ENCODE results near the gene SRSF3.
"Not testable (repeated sequence)": the region's sequence is repeated elsewhere in the genome, so short reads cannot be mapped to it uniquely, and the experiment has no call there.

SRSF3 gene

DNA sequence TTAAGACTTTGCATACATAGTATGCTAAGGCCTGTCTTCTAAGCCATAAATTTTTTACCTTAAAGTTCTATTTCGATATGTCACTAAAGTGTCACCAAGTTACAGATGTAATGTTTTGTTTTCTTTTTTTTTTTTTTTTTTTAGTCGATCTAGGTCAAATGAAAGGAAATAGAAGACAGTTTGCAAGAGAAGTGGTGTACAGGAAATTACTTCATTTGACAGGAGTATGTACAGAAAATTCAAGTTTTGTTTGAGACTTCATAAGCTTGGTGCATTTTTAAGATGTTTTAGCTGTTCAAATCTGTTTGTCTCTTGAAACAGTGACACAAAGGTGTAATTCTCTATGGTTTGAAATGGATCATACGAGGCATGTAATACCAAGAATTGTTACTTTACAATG is 7.7 kb downstream of the SRSF3 start:
- peak overlapping the region; percentile 95 for H3K27ac ChIP-seq
- not testable (repeated sequence) for DNase-seq (ENCODE audit: low read depth, low spot score)

DNA sequence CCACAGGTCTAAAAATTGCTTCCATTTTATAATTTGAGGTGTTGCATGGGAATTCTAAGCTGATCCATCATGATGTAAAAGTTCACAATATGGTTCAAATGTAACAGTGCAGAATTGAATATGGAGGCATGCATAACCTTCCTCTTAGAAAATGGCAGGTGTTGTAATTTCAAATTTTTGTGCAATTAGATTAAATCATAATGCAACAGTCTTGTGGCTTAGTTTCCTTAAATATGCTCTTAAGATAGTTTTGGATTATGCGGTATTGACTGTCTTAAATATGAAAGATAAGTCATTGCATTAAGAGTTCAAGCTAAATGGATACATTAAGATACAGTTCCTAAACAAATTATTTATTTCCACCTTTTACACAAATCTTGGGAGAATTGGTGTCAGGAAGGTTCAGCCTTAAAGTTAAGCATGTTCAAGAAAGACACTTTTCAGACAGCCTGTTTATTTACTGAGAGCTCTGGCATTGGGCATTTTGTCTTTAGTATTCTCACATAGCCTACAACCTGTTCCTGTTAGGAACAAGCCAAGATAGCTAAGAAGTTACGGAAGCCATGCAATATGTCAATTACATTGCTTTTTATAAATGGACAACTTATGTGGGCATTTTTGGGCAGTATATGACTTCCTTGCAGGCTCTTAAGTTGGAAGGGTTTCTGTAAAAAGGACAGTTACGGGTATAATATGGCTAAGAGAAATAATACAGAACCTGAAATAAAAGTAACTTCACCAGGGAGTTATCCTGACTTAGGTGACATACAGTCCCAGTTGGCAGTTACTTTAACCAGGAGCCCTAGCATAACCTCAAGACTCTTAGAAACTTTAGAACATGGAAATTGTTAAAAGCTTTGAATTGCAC is 9.3 kb downstream of the SRSF3 start:
- H3K27ac ChIP-seq, result peak overlapping the region; percentile 83
- no peak for DNase-seq (ENCODE audit: low read depth, low spot score)

DNA sequence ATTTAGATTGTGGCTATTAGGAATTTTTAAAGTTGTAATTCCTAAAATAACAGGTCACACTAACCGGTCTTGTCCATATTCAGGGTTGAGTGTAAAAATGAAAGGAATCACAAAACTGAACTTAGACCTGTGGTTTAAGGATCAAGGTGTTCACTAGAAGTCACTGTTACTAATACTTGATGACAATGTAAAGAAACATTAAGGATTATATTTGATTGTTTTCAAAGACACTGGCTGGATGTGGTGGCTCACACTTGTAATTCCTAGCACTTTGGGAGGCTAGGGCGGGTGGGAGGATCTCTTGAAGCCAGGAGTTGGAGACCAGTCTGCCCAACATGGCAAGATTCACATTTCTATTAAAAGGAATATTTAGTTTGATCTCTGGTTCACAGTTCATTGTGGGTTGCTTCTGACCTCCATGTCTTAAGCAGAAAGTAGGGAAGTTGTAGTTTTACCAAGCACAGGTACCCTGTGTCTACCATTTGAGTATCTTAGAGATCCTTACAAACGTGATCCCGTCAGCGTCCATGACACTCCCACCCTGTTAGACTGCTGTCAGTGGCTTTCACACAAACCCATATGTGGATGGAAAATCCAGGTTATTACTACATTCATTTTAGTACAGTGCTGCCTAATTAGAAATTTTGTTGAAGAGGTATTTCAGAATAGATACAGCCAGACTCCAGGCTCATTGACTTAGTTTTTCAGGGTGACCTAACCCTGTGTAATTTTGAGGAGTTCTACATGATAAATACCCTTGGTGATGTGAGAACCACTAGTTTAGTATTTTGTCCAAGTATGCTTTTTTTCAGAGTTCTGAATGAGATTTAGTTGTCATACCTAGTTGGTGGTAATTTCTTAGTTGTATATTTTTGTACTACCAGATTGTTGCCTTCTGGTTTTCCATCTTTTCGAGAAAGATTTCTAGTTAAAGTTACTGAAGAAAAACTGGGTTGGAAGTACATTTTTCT is 10.2 kb downstream of the SRSF3 start:
- peak overlapping the region; percentile 83 for H3K27ac ChIP-seq
- DNase-seq (ENCODE audit: low read depth, low spot score), result no peak

DNA sequence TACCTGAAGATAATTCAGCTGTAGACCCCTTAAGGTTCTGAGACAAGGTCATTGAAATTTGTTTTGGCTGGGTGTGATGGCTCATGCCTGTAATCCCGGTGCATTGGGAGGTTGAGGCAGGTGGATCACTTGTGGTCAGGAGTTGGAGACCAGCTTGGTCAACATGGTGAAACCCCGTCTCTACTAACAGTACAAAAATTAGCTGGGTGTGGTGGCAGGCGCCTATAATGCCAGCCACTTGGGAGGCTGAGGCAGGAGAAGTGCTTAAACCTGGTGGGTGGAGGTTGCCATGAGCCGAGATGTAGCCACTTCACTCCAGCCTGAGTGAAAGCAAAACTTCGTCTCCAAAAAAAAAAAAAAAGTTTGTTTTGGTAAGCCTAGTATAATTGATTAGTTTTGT is 11.0 kb downstream of the SRSF3 start:
- peak overlapping the region; percentile 83 for H3K27ac ChIP-seq
- no peak for DNase-seq (ENCODE audit: low read depth, low spot score)

DNA sequence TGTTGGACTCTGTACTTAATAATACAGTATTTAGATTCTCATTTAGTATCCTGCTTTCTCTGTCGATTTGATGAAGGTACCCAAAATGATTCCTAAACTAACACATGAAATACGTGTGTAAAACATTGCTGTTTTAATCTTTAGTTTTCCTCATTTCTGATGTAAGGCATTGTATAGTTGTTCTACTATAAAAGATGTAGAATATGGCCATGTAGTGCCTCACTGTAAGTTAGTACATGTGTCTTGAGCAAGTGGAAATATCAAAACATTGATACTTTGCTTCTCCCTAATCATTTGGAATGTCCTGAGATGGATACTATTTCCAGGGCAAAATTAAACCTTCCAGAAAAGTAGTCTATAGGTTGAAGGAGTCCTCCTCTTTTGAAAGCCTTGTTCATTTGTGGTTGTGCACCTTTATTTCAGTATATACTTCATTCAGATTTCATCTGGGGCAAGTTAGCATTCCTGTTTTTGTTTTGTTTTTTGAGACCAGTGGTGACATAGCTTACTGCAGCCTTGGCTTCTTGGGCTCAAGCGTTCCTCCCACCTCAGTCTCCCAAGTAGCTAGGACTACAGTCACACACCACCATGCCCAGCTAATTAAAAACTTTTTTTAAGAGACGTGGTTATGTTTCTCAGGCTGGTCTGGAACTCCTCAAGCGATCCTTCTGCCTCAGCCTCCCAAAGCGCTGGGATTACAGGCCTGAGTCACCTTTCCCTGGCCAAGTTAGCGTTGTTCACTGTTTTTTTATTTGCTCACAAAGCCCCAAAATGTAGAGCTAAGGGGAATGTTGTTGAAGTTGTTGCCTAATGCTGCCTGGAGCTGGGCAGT is 11.6 kb downstream of the SRSF3 start:
- no peak for DNase-seq (ENCODE audit: low read depth, low spot score)
- H3K27ac ChIP-seq, result peak overlapping the region; percentile 83

DNA sequence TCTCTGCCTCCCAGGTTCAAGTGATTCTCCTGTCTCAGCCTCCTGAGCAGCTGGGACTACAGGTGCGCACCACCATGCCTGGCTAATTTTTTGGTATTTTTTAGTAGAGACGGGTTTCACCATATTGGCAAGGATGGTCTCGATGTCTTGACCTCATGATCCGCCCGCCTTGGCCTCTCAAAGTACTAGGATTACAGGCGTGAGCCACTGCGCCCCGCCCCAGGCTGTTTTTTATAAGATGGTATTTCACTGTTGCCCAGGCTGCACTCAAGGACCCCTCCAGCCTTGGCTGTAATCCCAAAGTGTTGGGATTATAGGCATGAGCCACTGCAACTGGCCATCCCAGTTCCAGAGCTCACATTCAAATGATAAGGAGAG is 13.1 kb downstream of the SRSF3 start:
- H3K27ac ChIP-seq, result peak overlapping the region; percentile 83
- not testable (repeated sequence) for DNase-seq (ENCODE audit: low read depth, low spot score)

DNA sequence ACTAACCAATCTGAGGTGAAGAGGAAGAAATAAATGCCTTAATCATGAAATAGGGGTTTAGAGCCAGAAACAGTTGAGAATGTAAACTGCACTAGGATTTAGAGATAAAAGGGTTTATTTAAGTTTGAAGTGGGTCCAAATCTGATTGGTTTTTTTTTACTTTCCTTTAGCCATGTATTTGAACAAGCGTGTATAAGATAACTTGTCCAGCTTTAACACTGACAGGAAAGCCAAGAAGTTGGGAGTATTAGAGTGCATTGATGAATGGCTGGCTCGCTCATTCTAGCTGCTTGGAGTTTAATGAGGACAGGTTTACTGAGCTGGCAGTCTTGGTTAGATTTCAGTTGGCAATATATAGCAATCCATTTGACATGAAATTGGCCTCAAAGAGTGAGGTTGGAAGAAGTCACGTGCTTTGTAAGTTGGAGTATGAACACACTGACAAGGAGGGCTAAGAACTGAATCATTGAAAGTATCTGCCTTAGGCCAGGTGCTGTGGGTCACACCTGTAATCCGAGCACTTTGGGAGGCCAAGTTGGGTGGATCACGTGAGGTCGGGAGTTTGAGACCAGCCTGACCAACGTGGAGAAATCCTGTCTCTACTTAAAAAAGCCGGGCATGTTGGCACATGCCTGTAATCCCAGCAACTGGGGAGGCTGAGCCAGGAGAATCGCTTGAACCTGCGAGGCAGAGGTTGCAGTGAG is 13.7 kb downstream of the SRSF3 start:
- peak overlapping the region; percentile 83 for H3K27ac ChIP-seq
- DNase-seq (ENCODE audit: low read depth, low spot score), result peak; percentile 61

DNA sequence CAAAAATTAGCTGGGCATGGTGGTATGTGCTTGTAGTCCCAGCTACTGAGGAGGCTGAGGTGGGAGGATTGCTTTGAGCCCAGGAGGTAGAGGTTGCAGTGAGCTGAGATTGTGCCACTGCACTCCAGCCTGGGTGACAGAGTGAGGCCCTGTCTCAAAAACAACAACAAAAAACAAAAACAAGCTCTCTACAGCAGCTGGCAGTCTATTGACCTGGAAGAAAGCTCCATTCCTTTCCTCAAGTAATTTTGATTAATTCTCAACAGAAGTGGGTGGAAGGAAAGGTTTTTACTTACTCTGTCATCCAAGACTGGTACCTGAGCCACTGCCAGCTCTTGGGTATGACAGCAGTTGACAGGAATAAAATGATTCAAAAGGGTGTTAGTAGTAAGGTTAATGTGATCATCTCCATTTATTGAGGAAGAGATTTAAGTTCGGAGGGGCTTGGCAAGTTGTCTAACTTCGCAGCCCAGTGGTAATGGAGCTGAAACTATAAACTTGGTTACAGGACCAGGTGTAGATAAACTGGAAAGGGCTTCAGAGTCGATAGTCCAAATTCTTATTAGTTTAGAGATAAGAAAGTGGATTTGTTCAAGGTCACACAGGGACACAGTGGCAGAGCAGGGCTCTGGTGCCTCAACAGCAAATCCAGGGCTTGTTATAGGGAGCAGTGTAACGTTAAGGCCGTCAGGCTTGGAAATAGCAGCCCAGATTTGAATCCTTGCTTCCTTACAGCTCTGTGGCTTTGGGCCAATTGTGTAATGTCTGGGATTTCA is 14.8 kb downstream of the SRSF3 start:
- DNase-seq (ENCODE audit: low read depth, low spot score), result no peak
- peak overlapping the region; percentile 83 for H3K27ac ChIP-seq

DNA sequence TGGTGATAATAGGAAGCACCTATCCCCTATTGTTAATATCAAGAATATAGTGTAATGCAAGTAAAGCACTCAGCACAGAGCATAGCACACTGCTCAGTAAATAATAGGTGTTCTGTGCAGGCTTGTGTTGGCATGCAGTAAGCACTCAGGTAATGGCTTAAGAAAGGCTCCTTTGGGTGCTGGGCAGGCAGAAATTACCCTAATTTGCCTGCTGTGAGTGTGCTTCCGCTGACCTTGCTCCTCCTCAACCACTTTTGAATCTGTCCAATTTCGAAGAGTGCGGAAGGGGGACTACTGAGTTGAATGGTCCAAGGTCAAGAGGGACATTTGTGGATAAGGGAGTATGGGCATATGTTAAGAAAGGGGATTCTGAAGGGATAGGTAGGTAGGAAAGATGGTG is 15.4 kb downstream of the SRSF3 start:
- no peak for DNase-seq (ENCODE audit: low read depth, low spot score)
- peak overlapping the region; percentile 83 for H3K27ac ChIP-seq

DNA sequence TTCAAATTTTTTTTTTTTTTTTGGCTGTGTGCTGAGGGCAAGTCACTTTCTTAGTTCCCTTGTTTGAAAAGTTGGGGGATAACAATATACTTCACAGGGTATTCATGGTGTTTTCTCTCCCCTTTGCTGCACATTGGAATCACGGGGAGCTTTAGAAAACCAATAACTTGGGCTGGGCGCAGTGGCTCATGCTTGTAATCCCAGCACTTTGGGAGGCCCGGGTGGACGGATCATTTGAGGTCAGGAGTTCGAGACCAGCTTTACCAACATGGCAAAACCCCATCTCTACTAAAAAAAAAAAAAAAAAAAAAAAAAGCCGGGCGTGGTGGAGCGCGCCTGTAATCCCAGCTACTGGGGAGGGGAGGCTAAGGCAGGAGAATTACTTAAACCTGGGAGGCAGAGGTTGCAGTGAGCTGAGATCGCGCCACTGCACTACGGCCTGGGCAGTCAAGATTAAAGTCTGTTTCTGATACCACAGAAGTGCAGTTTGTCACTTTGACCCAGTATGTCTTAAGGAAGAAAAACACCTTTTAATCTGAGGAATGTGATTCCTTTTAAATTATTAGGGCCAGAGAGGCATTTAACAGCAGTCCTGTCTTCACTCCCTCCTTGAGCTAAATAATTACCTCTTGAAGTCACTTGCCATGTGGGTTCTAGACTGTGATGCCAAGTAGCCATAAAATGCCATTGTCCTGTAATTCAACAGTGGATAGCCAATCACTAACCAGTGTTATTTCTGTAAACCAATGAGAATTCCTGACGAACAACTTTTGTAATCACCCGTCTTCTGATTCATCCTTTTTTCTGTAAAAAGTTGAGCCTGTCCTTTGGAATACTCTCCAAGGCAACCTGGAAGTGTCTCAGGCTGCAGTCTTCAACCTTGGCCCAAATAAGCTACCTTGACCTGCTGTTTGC is 16.1 kb downstream of the SRSF3 start:
- peak overlapping the region; percentile 83 for H3K27ac ChIP-seq
- DNase-seq (ENCODE audit: low read depth, low spot score), result no peak

DNA sequence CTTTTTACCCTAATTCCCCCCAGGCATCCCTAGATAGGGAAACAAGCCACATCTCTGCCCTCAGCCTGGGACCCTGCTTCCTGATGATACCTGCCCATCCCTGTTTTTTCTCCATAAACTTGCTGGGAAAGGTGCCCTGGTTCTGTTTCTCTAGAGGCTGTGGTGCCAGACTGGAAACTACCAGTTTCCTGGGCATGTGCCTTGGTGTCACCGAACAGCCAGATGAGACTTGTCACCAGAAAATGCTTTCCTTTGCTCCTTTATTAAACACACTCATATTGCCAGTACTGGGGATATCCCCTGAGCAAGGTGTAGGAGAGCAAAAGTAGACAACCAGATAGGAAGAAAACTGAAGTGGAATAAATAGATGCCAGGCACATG is 16.8 kb downstream of the SRSF3 start:
- no peak for DNase-seq (ENCODE audit: low read depth, low spot score)
- peak overlapping the region; percentile 83 for H3K27ac ChIP-seq

DNA sequence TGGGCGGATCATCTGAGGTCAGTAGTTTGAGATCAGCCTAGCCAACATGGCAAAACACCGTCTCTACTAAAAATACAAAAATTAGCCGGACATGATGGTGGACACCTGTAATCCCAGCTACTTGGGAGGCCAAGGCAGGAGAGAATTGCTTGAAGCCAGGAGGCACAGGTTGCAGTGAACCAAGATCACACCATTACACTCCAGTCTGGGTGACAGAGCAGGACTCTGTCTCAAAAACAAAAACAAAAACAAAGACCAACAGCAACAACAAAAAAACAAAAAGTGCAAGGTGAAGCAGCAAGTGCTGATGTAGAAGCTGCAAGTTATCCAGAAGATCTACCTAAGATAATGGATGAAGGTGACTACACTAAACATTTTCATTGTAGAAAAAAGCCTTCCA is 17.5 kb downstream of the SRSF3 start:
- not testable (repeated sequence) for DNase-seq (ENCODE audit: low read depth, low spot score)
- H3K27ac ChIP-seq, result peak overlapping the region; percentile 83

DNA sequence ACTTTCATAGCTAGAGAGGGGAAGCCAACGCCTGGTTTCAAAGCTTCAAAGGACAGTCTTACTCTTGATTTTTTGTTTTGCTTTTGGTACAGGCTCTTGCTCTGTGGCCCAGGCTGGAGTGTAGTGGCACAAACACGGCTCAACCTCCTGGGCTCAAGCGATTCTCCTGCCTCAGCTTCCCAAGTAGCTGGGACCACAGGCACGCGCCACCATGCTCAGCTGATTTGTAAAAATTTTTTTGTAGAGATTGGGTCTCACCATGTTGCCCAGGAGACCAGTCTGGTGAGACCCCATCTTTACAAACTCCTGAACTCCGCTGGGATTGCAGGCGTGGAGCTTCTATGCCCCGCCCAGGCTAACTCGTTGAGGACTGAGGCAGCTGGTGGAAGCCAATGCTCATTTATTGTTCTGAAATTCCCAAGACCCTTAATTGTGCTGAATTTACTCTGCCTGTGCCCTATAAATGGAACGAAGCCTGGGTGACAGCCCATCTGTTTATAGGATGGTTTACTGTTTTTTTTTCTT is 18.0 kb downstream of the SRSF3 start:
- no peak for DNase-seq (ENCODE audit: low read depth, low spot score)
- H3K27ac ChIP-seq, result no peak overlapping the region

DNA sequence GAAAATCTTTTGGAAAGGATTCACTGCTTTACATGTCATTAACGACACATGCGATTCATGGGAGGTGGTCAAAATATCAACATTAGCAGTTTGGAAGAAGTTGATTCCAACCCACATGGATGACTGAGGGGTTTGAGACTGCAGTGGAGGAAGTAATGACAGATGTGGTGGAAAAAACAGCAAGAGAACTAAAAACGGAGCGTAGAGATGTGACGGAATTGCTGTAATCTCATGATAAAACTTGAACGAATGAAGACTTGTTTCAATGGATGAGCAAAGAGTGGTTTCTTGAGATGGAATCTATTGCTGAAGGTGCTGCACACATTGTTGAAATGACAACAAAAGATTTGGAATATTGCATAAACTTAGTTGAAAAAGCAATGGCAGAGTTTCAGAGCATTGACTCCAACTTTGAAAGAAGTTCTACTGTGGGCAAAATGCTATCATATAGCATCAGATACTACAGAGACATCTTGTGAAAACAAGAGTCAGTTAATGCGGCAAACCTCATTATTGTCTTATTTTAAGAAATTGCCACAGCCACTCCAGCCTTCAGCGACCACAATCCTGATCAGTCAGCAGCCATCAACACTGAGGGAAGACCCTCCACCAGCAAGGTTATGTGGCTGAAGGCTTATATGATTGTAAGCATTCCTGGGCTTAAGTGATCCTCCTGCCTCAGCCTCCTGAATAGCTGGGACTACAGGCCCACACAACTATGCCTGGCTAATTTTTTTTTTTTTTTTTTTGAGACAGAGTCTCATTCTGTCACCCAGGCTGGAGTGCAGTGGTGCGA is 19.2 kb downstream of the SRSF3 start:
- no peak for DNase-seq (ENCODE audit: low read depth, low spot score)
- no peak overlapping the region for H3K27ac ChIP-seq

DNA sequence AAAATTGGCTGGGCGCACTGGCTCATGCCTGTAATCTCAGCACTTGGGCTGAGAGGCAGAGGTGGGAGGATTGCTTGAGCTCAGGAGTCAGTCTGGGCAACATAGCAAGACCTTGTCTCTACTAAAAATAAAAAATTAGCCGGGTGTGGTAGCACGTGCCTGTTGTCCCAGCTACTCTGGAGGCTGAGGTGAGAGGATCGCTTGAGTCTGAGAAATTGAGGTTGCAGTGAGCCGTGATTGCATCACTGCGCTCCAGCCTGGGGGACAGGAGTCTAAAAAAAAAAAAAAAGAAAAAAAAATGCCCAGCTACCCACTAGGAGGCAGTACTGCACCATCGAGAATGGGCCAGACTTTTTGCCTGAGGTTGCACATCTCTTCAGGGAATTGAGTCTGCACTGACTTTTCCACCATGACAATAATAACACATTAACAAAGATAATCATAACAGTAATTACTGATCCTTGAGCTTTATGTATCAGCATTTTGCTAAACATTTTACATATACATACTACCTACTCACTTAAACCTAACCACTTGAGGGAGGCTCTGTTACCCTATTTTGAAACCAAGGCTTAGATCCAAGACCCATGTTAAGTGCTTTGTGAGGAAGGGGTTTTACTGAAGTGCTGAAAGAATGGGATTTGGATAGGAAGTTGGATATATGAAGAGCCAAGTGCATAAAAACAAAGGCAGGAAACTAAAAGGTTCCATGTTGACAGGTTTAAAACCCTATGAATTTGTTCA is 21.0 kb downstream of the SRSF3 start:
- peak overlapping the region; percentile 26 for H3K27ac ChIP-seq
- no peak for DNase-seq (ENCODE audit: low read depth, low spot score)

DNA sequence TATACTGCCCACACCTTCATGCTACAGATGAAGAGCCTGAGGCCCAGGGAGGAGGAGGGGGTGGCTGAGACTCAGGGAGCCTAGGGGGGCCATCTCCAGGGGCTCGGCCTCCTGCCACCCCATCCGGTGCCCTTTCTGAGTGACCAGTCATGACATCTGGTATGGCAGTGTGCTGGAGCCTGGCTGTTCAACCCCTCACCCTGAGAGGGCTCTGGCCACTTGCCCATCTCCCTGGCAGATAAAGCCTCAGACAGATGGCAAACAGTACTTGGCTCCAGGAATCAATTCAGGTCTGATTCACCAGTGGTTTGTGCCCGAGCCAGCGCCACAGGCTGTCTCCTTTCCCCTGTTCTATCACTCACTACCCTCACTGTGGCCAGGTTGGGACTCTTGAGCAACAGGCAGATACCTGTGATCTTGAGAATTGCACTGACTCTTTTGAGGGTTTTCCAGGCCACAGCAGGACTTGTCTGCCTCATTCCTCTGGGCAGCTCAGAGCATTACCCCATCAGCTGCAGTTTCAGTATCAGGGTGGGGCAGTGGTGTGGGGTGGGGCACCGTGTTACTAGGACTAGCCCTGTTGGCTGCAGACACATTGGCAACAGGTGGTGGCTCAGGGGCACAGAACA is 22.8 kb downstream of the SRSF3 start:
- DNase-seq (ENCODE audit: low read depth, low spot score), result peak; percentile 98
- peak overlapping the region; percentile 85 for H3K27ac ChIP-seq

Data from epithelial cell of prostate (primary cell).